IPS-NIHi7 (cell line): ENCODE results near the gene FYB2.

Experiments used
- DNase-seq: peaks from one replicate; pipeline ENCODE4 v3.0.0; 2012; ENCODE audit warnings: mixed read lengths; ENCODE audit errors: extremely low spot score

FYB2 gene

GRCh38 chr1:56715156-56715555 is 104.0 kb downstream of the FYB2 start:
- no peak for DNase-seq

DNA sequence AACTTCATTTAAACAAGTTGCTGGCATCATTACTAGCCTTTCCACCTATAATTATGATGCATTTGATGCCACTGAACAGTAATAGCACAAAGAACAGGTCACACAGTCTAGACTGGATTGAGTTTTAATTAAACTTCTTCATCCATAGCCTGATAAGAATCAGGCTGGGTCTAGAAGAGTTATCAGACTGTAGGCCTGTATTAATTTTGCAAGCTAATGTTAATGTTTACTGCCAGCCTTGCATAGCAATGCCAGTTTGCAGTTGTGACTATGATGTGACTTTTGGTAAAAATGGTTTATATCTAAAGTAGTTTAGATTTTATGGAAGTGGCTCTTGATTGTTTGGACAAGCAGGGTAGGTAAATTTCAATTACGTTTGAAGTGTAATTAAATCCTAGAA is 106.1 kb downstream of the FYB2 start:
- DNase-seq, result no peak

DNA sequence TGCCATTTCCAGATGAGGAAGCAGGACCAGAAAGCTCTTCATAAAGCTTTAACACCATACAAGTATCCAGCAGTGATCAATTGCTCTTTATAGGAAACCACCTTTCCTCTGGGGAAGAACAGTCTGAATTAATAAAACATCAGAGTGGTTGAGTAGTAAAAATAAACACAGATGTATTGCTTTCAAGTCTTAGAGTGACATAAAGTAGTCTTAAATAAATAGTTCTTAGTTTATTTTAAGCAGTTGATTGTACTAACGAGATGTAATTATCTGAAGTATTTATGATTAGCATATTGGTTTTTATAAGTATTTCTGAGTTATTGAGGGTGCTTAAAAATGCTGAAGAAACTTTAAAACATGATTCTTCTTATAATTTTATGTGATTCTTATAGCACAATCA is 107.1 kb downstream of the FYB2 start:
- DNase-seq, result no peak

DNA sequence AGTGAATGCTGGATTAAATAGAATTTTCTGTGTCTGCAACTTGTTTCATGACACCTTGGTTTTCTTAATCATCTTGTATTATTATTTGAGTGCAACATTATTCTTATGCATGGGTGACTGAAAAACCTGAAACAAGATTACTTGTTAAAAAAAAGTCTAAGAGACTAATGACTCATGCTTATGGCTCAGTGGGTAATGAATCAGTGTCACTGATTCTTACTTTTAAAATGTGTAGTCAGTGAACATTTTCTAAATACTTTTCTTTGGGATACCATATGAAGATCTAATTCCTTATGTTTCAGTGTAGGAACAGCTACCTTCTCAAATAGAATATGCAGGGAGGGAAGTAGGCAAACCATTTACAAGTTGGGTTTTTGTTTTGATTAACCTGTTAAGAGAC is 108.6 kb downstream of the FYB2 start:
- no peak for DNase-seq

GRCh38 chr1:56709995-56710394 is 109.2 kb downstream of the FYB2 start:
- DNase-seq, result no peak

- DNase-seq, result peak; percentile 32
These were observed 109.8 kb downstream of the FYB2 start for GRCh38 chr1:56709269-56709880.

- no peak for DNase-seq
These were observed 111.8 kb downstream of the FYB2 start for GRCh38 chr1:56707379-56707778.

DNA sequence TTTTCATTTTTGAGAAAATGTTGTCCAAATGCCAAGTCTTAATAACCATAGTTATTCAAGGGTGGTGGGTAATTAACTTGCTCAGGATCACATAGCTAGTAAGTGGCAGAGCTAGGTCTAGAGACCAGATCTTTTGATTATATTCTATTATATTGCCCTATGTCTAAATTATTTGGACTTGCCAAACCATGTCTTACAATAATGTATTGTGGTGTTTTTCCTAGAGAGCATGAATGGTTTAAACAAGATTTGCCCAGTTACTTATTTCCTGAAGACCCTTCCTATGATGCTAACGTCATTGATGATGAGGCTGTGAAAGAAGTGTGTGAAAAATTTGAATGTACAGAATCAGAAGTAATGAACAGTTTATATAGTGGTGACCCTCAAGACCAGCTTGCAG is 115.5 kb downstream of the FYB2 start:
- DNase-seq, result no peak

DNA sequence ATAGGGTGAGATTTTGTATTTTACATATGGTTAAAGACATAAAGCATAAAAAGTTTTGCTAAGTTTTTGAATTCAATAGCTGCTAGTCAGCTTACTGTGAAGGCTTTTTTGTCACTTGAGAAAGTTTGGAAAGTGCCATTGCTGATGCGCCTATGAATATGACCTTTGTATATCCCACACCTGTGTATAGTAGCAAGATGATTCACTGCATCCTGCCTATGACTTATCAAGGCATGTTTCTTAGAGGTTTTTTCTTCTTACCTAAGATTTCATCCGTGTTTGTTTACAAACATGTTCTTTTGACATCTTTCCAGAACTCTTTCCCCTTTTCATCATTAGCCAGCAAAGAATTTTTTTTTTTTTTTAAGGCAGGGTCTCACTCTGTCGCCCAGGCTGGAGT is 122.5 kb downstream of the FYB2 start:
- no peak for DNase-seq

DNA sequence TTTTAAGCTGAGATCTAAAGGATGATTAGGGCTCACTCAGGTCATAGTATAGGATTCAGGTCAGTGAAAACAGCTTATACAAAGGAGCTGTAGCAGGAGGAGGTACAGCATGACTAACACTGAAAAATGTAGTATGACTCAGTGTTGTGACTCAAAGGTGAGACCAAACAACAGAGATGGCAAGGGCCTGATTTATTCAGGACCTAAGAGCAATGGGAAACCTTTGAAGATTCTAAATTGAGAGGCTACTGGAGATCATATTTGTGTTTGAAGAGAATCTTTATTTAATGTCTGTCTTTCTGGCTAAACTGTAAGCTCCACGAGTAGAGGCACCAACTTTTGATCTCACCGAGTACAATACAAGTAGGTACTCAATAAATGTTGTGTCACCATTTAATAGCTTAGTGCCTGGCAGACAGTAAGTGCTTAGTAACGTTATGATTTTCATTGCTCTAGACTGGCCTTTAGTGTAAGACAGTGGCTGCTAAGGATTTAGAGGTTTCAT is 130.6 kb downstream of the FYB2 start:
- peak; percentile 68 for DNase-seq

GRCh38 chr1:56686169-56686568 is 133.0 kb downstream of the FYB2 start:
- no peak for DNase-seq

- no peak for DNase-seq
These were observed 135.6 kb downstream of the FYB2 start for GRCh38 chr1:56683569-56683968.

GRCh38 chr1:56676571-56677035 is 142.6 kb downstream of the FYB2 start:
- DNase-seq, result no peak

DNA sequence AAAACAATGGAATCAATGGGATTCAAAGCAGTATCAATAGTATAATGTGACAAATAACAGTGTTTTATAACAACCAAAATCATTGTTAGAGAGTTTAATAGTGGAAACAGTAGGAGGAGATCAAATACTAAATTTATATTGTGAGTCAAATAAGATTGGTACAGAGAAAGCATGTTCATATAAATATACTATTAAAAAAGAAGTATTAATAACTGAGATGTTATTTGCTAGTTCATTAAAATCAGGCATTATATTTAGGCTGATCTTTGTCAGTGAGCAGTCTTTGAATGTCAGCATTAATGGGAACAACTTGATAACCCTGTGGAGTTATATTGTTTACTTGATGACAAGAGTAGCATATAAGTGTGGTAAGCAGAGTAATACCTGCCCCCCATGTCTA is 143.4 kb downstream of the FYB2 start:
- DNase-seq, result no peak

- DNase-seq, result no peak
These were observed 146.6 kb downstream of the FYB2 start for GRCh38 chr1:56672579-56672978.

DNA sequence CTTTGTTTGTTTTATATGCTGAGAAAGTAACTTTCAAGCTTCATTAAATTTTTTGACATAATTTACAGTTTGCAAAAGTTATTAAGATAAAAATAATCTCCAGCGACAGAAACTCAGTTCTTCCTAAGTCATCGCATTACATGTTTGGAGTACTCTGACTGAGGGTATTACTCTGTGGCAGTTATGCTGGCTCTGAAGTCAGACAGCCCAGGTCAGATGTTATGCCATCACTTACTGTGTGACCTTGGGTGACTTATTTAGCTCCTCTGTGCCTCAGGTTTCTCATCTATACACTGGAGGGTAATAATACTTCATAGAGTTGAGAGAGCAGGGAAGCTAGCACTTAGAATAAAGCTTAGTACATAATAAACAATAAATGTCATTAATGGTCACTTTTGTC is 147.7 kb downstream of the FYB2 start:
- no peak for DNase-seq

DNA sequence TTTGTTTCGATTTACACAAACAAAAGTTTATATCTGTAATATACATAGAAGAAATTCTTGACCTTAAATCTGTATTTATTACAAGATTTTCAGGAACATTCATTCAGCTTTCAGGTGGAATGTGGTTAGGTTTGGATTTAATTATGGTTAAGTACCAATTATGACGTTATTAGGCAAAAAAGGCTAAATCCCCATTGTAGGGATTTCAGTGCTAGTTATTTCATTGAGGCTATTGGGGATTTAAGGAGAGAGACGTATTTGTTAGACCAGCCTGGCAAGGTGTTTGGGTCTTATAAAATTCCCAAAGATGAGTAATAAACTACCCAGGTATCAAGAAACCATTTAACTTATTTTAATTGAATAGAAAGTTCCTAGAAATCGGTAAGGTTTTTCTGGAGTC is 148.1 kb downstream of the FYB2 start:
- DNase-seq, result no peak

DNA sequence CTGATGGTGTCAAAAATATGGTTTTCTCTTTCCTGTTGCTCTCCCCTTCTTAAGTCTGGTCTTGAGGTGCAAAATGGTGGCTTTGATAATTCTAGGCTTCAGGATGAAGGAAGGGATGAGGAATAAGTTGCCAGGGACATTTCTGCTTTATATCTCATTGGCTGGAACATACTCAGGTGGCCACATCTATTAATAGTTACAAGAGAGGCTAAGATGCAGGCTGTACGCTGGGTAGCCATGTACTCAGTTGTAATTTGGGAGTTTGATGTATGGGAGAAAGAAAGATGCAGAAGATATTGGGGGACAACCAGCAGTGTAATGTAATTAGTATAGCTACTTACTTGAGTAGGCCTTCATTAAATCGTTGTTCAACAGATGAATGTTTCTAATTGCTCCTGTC is 148.9 kb downstream of the FYB2 start:
- no peak for DNase-seq
